ENCODE results near the gene DCTN4. TPM values are rescaled to one million over a fixed set of nuclear protein-coding genes. Genes with fewer than 3 reads are reported as not detected.

The DCTN4 gene
- total RNA-seq, 2 donors from 2014 or later, result 40.8 to 45.2 TPM

DNA sequence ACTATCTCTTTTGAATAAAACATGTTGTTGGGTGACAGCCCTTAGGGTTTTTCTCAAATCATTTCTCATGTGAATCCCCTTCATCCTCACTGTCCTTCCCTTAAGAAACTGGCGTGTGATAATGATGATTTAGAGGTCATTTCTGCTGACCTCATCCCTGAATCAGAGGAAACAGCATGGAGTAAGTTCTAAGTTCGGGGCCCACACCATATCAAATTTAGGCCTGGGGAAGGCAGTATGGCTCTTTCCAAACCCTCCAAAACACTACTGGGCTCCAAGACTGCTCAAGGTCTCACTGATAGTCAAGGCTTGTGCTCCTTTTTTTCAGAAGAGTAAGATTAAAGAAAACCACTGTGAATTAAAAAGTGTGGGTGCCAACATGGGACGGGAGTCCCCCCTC, 18.9 kb upstream of the DCTN4 start:
- TF ChIP-seq, protein P1, sequence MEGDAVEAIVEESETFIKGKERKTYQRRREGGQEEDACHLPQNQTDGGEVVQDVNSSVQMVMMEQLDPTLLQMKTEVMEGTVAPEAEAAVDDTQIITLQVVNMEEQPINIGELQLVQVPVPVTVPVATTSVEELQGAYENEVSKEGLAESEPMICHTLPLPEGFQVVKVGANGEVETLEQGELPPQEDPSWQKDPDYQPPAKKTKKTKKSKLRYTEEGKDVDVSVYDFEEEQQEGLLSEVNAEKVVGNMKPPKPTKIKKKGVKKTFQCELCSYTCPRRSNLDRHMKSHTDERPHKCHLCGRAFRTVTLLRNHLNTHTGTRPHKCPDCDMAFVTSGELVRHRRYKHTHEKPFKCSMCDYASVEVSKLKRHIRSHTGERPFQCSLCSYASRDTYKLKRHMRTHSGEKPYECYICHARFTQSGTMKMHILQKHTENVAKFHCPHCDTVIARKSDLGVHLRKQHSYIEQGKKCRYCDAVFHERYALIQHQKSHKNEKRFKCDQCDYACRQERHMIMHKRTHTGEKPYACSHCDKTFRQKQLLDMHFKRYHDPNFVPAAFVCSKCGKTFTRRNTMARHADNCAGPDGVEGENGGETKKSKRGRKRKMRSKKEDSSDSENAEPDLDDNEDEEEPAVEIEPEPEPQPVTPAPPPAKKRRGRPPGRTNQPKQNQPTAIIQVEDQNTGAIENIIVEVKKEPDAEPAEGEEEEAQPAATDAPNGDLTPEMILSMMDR (IDR thresholded peaks at IDR 0.05), result no peak

DNA sequence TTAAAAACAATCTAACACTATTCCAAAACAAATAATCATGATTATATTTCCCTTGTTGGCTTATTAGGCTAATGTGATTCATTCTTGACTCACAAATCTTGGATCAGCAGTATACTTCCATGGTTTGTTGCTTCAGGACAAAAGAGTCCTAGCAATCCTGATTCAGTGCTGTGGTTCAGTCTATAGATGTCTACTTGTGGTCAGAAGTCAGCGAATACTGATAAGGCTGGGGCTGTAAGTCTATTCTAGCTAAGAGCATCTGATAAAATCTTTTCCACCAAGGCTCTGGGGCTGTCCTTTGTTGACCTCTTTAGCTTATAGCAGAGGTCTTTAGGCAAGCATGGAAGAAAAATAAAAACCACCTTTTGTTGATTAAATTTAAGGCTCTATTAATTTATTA, 15.3 kb upstream of the DCTN4 start:
- H3K9ac ChIP-seq (ENCODE audit: low read depth in 2 of 2, low read length in 2 of 2), result no peak overlapping the region
- no peak for DNase-seq
- H3K27me3 ChIP-seq, result no peaks in the 10 kb centered on the region
- no peaks in the 10 kb centered on the region for H3K9me3 ChIP-seq
- intact Hi-C loops (cut with DNase I), result no loop called here
- TF ChIP-seq, protein P1 (IDR thresholded peaks at IDR 0.05), result no peak
- H3K27ac ChIP-seq, result no peak overlapping the region
- no peaks in the 10 kb centered on the region for H3K36me3 ChIP-seq
- no peak overlapping the region for H3K4me3 ChIP-seq
- H3K4me1 ChIP-seq, result peaks cover 5% of the 10 kb centered on the region

More for the DNA sequence above, 18.9 kb upstream of the DCTN4 start:
- Histone ChIP-seq H3K4me3 (peak overlapping the region; percentile 67), H3K27me3 (no peaks in the 10 kb centered on the region), H3K27ac (peak overlapping the region; percentile 82), H3K4me1 (peaks cover 27% of the 10 kb centered on the region), H3K36me3 (no peaks in the 10 kb centered on the region), H3K9ac (ENCODE audit: low read depth in 2 of 2, low read length in 2 of 2) (peak overlapping the region in 1 of 2 donors; percentile 88), H3K9me3 (no peaks in the 10 kb centered on the region)
- intact Hi-C loops (cut with DNase I), result loop anchor here (5.0 kb wide), 1 partner anchor 75 kb away; the partner anchor contains the start of gene RBM22
- no peak for DNase-seq

DNA sequence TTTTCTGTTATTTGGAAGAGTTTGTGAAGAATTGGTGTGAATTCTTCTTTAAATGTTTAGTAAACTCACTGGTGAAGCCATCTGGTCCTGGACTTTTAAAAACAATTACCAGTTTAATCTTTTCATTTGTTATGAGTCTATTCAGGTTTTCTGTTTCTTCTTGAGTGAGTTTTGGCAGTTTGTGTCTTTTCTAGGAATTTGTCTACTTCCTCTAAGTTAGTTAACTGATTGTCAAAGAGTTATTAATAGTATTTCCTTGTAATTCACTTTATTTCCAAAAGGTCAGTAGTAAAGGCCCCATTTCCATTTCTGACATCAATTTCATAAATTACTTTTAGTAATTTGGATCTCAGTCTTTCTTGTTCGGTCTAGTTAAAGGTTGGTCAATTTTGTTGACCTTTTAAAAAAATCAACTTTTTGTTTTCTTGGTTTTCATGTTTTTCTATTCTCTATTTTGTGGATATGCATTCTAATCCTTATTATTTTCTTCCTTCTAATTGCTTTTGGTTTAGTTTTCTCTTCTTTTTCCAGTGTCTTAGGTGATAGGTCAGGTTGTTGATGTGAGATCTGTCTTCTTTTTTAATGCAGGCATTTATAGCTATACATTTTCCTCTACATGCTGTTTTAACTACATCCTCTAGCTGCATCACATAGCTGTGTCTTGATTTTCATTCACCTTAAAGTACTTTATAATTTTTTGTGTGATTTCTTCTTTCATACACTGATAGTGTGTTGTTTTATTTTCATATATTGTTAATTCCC, 12.4 kb upstream of the DCTN4 start:
- no peaks in the 10 kb centered on the region for H3K4me1 ChIP-seq
- H3K36me3 ChIP-seq, result no peaks in the 10 kb centered on the region
- H3K27ac ChIP-seq, result no peak overlapping the region
- TF ChIP-seq, protein P1 (IDR thresholded peaks at IDR 0.05), result no peak
- no peaks in the 10 kb centered on the region for H3K27me3 ChIP-seq
- no peak overlapping the region for H3K9ac ChIP-seq (ENCODE audit: low read depth in 2 of 2, low read length in 2 of 2)
- H3K4me3 ChIP-seq, result no peak overlapping the region
- H3K9me3 ChIP-seq, result no peaks in the 10 kb centered on the region
- intact Hi-C loops (cut with DNase I), result no loop called here
- no peak for DNase-seq

DNA sequence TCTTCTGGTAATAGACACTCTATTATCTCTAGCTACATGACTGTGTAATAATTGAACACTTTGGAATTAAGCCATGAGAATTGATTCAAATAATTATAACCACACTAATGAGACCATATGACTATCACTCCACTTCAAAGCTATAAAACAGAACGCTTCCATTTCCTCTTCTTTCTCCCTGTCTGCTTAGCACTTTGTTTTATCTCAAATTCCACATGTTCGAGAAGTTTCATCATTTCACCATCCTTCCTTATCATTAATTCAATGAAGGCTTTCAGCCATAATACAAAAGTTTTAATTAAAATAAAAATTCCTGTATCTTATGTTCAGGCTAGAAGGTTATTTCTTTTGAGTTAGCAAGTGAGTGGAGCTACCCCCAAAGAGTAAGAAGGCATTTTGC, 7.4 kb upstream of the DCTN4 start:
- Histone ChIP-seq H3K27ac (no peak overlapping the region), H3K4me3 (no peak overlapping the region), H3K9ac (ENCODE audit: low read depth in 2 of 2, low read length in 2 of 2) (no peak overlapping the region), H3K36me3 (no peaks in the 10 kb centered on the region), H3K27me3 (no peaks in the 10 kb centered on the region), H3K9me3 (no peaks in the 10 kb centered on the region), H3K4me1 (no peaks in the 10 kb centered on the region)
- intact Hi-C loops (cut with DNase I), result no loop called here
- TF ChIP-seq, protein P1 (IDR thresholded peaks at IDR 0.05), result no peak
- DNase-seq, result no peak

DNA sequence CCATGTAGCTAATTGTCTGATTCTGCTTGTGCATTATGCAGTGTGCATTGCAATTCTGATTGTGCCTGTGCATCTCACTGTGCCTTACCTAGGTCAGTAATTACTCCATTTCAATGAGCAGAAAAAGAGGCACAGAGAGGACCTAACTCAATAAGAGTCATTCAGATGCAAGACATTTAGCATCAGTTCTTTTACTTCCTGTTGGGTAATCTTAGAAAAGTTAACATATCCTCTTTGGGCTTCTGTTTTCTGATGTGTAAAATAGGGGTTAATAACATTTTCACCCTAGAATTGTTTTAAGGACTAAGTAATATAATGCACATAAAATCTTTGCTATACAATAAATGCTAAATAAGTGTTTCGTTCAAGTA, 7.0 kb upstream of the DCTN4 start:
- no peak for DNase-seq
- no peaks in the 10 kb centered on the region for H3K36me3 ChIP-seq
- H3K4me3 ChIP-seq, result no peak overlapping the region
- no peak overlapping the region for H3K27ac ChIP-seq
- TF ChIP-seq, protein P1 (IDR thresholded peaks at IDR 0.05), result no peak
- H3K9ac ChIP-seq (ENCODE audit: low read depth in 2 of 2, low read length in 2 of 2), result no peak overlapping the region
- no peaks in the 10 kb centered on the region for H3K27me3 ChIP-seq
- no peaks in the 10 kb centered on the region for H3K4me1 ChIP-seq
- no peaks in the 10 kb centered on the region for H3K9me3 ChIP-seq
- intact Hi-C loops (cut with DNase I), result no loop called here
